ENCODE measurements around the gene DCAF17.

Gene DCAF17

GRCh38 chr2:171410101-171410500 lies 23.9 kb upstream of the DCAF17 start:
- no peaks in the 10 kb centered on the region for H3K27me3 ChIP-seq (ENCODE audit: insufficient read depth, low read length)
- no peak overlapping the region for H4K12ac ChIP-seq (ENCODE audit: low read depth, low read length)
- H3K14ac ChIP-seq (ENCODE audit: low read length): no peak overlapping the region
- H3K9ac ChIP-seq (ENCODE audit: low read length): no peak overlapping the region
- H3K18ac ChIP-seq (ENCODE audit: low read length): no peak overlapping the region
- no peak overlapping the region for H2AK5ac ChIP-seq (ENCODE audit: low read length)
- no peak overlapping the region for H3K4ac ChIP-seq (ENCODE audit: low read depth, low read length)
- no peaks in the 10 kb centered on the region for H3K79me1 ChIP-seq (ENCODE audit: low read length)
- H3K27ac ChIP-seq (ENCODE audit: low read depth, low read length): no peak overlapping the region
- peaks cover 4 to 5% of the 10 kb centered on the region in 2 experiments for H3K4me1 ChIP-seq (ENCODE audit: control insufficient read depth in 1 of 2, insufficient read depth in 2 of 2, low read length in 2 of 2)
- H3K4me2 ChIP-seq (ENCODE audit: low read length): no peak overlapping the region
- peaks cover 0 to 3% of the 10 kb centered on the region in 2 experiments for H3K36me3 ChIP-seq (ENCODE audit: control insufficient read depth in 1 of 2, insufficient read depth in 2 of 2, low read length in 2 of 2)
- H4K8ac ChIP-seq (ENCODE audit: low read depth, low read length): no peak overlapping the region
- H2AFZ ChIP-seq (ENCODE audit: insufficient read depth, low read length, poor library complexity): no peak overlapping the region
- H3K79me2 ChIP-seq (ENCODE audit: control insufficient read depth, insufficient read depth, low read length, poor library complexity): no peaks in the 10 kb centered on the region
- no peak overlapping the region for H4K91ac ChIP-seq (ENCODE audit: low read depth, low read length)
- no CpG with 5 or more reads among the region's 4 CpGs for WGBS (ENCODE audit: extremely low coverage, insufficient coverage, insufficient read length)
- no peaks in the 10 kb centered on the region for H3K9me3 ChIP-seq (ENCODE audit: insufficient read depth, low read depth, low read length)
- H3K23ac ChIP-seq (ENCODE audit: low read length): no peak overlapping the region
- no peak overlapping the region for H2BK120ac ChIP-seq (ENCODE audit: insufficient read depth, low read length, poor library complexity)
- no peak overlapping the region for H2BK12ac ChIP-seq (ENCODE audit: low read length)
- H2BK5ac ChIP-seq (ENCODE audit: low read depth, low read length, poor library complexity): no peak overlapping the region
- DNase-seq: no peak
- no peak overlapping the region for H3K4me3 ChIP-seq (ENCODE audit: low read depth, low read length)

- Histone ChIP-seq H4K91ac (ENCODE audit: low read depth, low read length) (no peak overlapping the region), H2BK120ac (ENCODE audit: insufficient read depth, low read length, poor library complexity) (no peak overlapping the region), H3K18ac (ENCODE audit: low read length) (no peak overlapping the region), H4K8ac (ENCODE audit: low read depth, low read length) (no peak overlapping the region), H2AFZ (ENCODE audit: insufficient read depth, low read length, poor library complexity) (no peak overlapping the region), H3K9me3 (ENCODE audit: insufficient read depth, low read depth, low read length) (no peaks in the 10 kb centered on the region), H3K79me1 (ENCODE audit: low read length) (no peaks in the 10 kb centered on the region), H4K12ac (ENCODE audit: low read depth, low read length) (no peak overlapping the region), H3K4ac (ENCODE audit: low read depth, low read length) (no peak overlapping the region), H3K4me1 (ENCODE audit: control insufficient read depth in 1 of 2, insufficient read depth in 2 of 2, low read length in 2 of 2) (peaks cover 4 to 5% of the 10 kb centered on the region in 2 experiments), H2AK5ac (ENCODE audit: low read length) (no peak overlapping the region), H3K23ac (ENCODE audit: low read length) (no peak overlapping the region), H3K36me3 (ENCODE audit: control insufficient read depth in 1 of 2, insufficient read depth in 2 of 2, low read length in 2 of 2) (peaks cover 0 to 3% of the 10 kb centered on the region in 2 experiments), H3K27me3 (ENCODE audit: insufficient read depth, low read length) (no peaks in the 10 kb centered on the region), H3K9ac (ENCODE audit: low read length) (no peak overlapping the region), H2BK12ac (ENCODE audit: low read length) (no peak overlapping the region), H3K27ac (ENCODE audit: low read depth, low read length) (no peak overlapping the region), H3K4me2 (ENCODE audit: low read length) (no peak overlapping the region), H3K4me3 (ENCODE audit: low read depth, low read length) (no peak overlapping the region), H2BK5ac (ENCODE audit: low read depth, low read length, poor library complexity) (no peak overlapping the region), H3K14ac (ENCODE audit: low read length) (no peak overlapping the region), H3K79me2 (ENCODE audit: control insufficient read depth, insufficient read depth, low read length, poor library complexity) (no peaks in the 10 kb centered on the region)
- no peak for DNase-seq
Observed at GRCh38 chr2:171410624-171411023, 23.4 kb upstream of the DCAF17 start.

GRCh38 chr2:171411214-171411613 lies 22.8 kb upstream of the DCAF17 start:
- no CpG with 5 or more reads among the region's 1 CpG for WGBS (ENCODE audit: extremely low coverage, insufficient coverage, insufficient read length)
- no peak overlapping the region for H2AFZ ChIP-seq (ENCODE audit: insufficient read depth, low read length, poor library complexity)
- no peak overlapping the region for H4K91ac ChIP-seq (ENCODE audit: low read depth, low read length)
- no peak overlapping the region for H3K27ac ChIP-seq (ENCODE audit: low read depth, low read length)
- H3K4me3 ChIP-seq (ENCODE audit: low read depth, low read length): no peak overlapping the region
- H3K23ac ChIP-seq (ENCODE audit: low read length): no peak overlapping the region
- no peaks in the 10 kb centered on the region for H3K79me1 ChIP-seq (ENCODE audit: low read length)
- no peak for DNase-seq
- no peak overlapping the region for H3K14ac ChIP-seq (ENCODE audit: low read length)
- no peak overlapping the region for H2AK5ac ChIP-seq (ENCODE audit: low read length)
- H3K79me2 ChIP-seq (ENCODE audit: control insufficient read depth, insufficient read depth, low read length, poor library complexity): no peaks in the 10 kb centered on the region
- no peaks in the 10 kb centered on the region for H3K27me3 ChIP-seq (ENCODE audit: insufficient read depth, low read length)
- H3K9me3 ChIP-seq (ENCODE audit: insufficient read depth, low read depth, low read length): no peaks in the 10 kb centered on the region
- H2BK5ac ChIP-seq (ENCODE audit: low read depth, low read length, poor library complexity): no peak overlapping the region
- H2BK120ac ChIP-seq (ENCODE audit: insufficient read depth, low read length, poor library complexity): no peak overlapping the region
- H3K4me2 ChIP-seq (ENCODE audit: low read length): no peak overlapping the region
- H3K4me1 ChIP-seq (ENCODE audit: control insufficient read depth in 1 of 2, insufficient read depth in 2 of 2, low read length in 2 of 2): peaks cover 4 to 5% of the 10 kb centered on the region in 2 experiments
- H3K9ac ChIP-seq (ENCODE audit: low read length): no peak overlapping the region
- no peak overlapping the region for H4K8ac ChIP-seq (ENCODE audit: low read depth, low read length)
- no peak overlapping the region for H3K4ac ChIP-seq (ENCODE audit: low read depth, low read length)
- H3K18ac ChIP-seq (ENCODE audit: low read length): no peak overlapping the region
- no peak overlapping the region for H4K12ac ChIP-seq (ENCODE audit: low read depth, low read length)
- H3K36me3 ChIP-seq (ENCODE audit: control insufficient read depth in 1 of 2, insufficient read depth in 2 of 2, low read length in 2 of 2): peaks cover 0 to 3% of the 10 kb centered on the region in 2 experiments
- no peak overlapping the region for H2BK12ac ChIP-seq (ENCODE audit: low read length)

GRCh38 chr2:171411791-171412483 lies 22.1 kb upstream of the DCAF17 start:
- H3K27ac ChIP-seq (ENCODE audit: low read depth, low read length): no peak overlapping the region
- H2AFZ ChIP-seq (ENCODE audit: insufficient read depth, low read length, poor library complexity): no peak overlapping the region
- H3K18ac ChIP-seq (ENCODE audit: low read length): no peak overlapping the region
- H2AK5ac ChIP-seq (ENCODE audit: low read length): no peak overlapping the region
- peaks cover 4 to 5% of the 10 kb centered on the region in 2 experiments for H3K4me1 ChIP-seq (ENCODE audit: control insufficient read depth in 1 of 2, insufficient read depth in 2 of 2, low read length in 2 of 2)
- DNase-seq: no peak
- no peaks in the 10 kb centered on the region for H3K27me3 ChIP-seq (ENCODE audit: insufficient read depth, low read length)
- WGBS (ENCODE audit: extremely low coverage, insufficient coverage, insufficient read length): no CpG with 5 or more reads among the region's 2 CpGs
- H3K9me3 ChIP-seq (ENCODE audit: insufficient read depth, low read depth, low read length): no peaks in the 10 kb centered on the region
- no peak overlapping the region for H4K8ac ChIP-seq (ENCODE audit: low read depth, low read length)
- H3K36me3 ChIP-seq (ENCODE audit: control insufficient read depth in 1 of 2, insufficient read depth in 2 of 2, low read length in 2 of 2): peaks cover 0 to 3% of the 10 kb centered on the region in 2 experiments
- no peak overlapping the region for H2BK5ac ChIP-seq (ENCODE audit: low read depth, low read length, poor library complexity)
- no peaks in the 10 kb centered on the region for H3K79me2 ChIP-seq (ENCODE audit: control insufficient read depth, insufficient read depth, low read length, poor library complexity)
- no peak overlapping the region for H3K9ac ChIP-seq (ENCODE audit: low read length)
- H2BK12ac ChIP-seq (ENCODE audit: low read length): no peak overlapping the region
- H3K23ac ChIP-seq (ENCODE audit: low read length): no peak overlapping the region
- H3K14ac ChIP-seq (ENCODE audit: low read length): no peak overlapping the region
- no peaks in the 10 kb centered on the region for H3K79me1 ChIP-seq (ENCODE audit: low read length)
- no peak overlapping the region for H3K4me2 ChIP-seq (ENCODE audit: low read length)
- H4K91ac ChIP-seq (ENCODE audit: low read depth, low read length): no peak overlapping the region
- H3K4ac ChIP-seq (ENCODE audit: low read depth, low read length): no peak overlapping the region
- H3K4me3 ChIP-seq (ENCODE audit: low read depth, low read length): no peak overlapping the region
- no peak overlapping the region for H2BK120ac ChIP-seq (ENCODE audit: insufficient read depth, low read length, poor library complexity)
- no peak overlapping the region for H4K12ac ChIP-seq (ENCODE audit: low read depth, low read length)

All from trophoblast cell (in vitro differentiated cells and primary cell).